ENCODE results near the gene ZDHHC1. TPM values are rescaled to one million over a fixed set of nuclear protein-coding genes. Genes with fewer than 3 reads are reported as not detected.

Gene ZDHHC1
- total and polyA plus RNA-seq, 7 donors, result 1.7 to 11.0 (median 5.8) TPM

DNA sequence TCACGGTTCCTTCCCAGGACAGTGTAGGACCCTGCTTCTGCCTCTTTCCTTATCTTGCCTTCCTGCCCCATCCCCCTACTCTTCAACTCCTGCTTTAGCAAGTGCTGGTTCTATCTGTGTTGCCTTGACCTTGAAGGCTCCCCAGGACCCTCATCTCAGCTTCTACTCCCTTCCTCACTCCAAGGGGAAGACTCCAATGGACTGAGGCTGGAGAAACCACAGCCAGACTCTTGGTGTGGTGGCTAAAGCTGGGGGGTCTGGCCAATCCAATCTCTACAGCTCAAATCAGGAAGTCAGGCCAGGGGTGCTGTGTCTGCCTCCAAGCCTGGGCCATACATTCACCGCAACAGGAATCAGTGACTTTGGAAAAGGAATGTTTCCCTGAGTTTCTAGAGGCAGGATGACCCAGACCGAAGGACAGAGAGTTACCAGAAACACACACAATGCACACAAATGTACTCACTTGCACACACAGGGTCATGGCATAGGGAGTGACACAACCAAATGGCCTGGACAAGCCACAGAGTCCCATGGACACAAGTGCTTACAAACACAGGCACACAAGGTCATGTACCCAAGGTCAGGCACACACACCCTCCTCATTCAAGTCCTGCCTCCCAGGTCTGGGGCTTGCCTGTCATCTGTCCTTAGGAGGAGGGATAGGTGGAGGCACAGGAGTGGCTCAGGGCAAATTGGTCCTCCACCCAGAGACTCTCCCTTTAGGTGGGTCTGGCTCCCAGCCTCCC lies 12.9 kb upstream of the ZDHHC1 start:
- intact Hi-C loops (cut with DNase I), result loop anchor here (2.0 to 5.0 kb wide), 3 partner anchors 36 to 88 kb away; no protein-coding TSS in a partner anchor
- Histone ChIP-seq H3K36me3 (ENCODE audit: insufficient read depth in 1 of 2, low read depth in 1 of 2) (no peaks in the 10 kb centered on the region), H3K4me1 (peaks cover 6% of the 10 kb centered on the region), H3K27ac (no peak overlapping the region), H3K9me3 (no peaks in the 10 kb centered on the region), H3K4me3 (no peak overlapping the region), H3K27me3 (ENCODE audit: insufficient read depth in 3 of 3, low read length in 2 of 3) (no peaks in the 10 kb centered on the region)
- TF ChIP-seq, protein P1, sequence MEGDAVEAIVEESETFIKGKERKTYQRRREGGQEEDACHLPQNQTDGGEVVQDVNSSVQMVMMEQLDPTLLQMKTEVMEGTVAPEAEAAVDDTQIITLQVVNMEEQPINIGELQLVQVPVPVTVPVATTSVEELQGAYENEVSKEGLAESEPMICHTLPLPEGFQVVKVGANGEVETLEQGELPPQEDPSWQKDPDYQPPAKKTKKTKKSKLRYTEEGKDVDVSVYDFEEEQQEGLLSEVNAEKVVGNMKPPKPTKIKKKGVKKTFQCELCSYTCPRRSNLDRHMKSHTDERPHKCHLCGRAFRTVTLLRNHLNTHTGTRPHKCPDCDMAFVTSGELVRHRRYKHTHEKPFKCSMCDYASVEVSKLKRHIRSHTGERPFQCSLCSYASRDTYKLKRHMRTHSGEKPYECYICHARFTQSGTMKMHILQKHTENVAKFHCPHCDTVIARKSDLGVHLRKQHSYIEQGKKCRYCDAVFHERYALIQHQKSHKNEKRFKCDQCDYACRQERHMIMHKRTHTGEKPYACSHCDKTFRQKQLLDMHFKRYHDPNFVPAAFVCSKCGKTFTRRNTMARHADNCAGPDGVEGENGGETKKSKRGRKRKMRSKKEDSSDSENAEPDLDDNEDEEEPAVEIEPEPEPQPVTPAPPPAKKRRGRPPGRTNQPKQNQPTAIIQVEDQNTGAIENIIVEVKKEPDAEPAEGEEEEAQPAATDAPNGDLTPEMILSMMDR (IDR thresholded peaks at IDR 0.05), result no peak
- ATAC-seq, result no peak
- no peak for DNase-seq
- 81 to 98% (median 97%) methylated on average over 3 of the region's 3 CpGs for WGBS, 3 donors

DNA sequence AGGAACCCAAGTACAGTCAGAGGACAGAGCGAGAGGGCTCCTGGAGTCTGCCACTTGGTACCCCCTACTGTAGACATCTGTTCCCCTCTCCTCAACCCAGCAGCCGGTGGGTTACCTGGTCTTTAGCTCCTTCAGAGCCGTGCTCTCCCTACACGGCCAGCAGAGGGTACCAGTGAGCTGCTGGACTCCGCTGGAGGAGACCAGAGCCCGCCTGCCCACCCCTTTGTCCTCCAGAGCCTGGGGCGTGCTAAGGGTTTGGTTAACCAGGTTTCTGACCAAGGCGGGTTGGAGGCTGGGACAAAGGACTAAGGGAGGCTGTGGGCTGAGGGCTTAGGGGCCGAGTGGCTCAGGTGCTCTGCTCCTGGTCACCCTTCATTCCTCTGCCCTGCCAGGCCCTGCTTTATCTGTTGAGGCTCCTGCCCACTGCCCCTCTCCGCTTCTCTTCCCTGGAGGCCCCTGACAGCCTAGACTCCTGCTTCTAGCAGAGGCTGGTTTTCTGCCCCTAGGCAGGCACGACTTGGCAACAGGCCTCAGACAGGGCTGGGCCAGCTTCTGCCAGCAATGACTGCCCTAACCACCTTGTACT lies 12.0 kb upstream of the ZDHHC1 start:
- no peaks in the 10 kb centered on the region for H3K9me3 ChIP-seq
- WGBS, 3 donors, result 26 to 34% (median 31%) methylated on average over 11 of the region's 11 CpGs
- no peaks in the 10 kb centered on the region for H3K36me3 ChIP-seq (ENCODE audit: insufficient read depth in 1 of 2, low read depth in 1 of 2)
- intact Hi-C loops (cut with DNase I), result loop anchor here (2.0 to 5.0 kb wide), 3 partner anchors 37 to 89 kb away; no protein-coding TSS in a partner anchor
- TF ChIP-seq, protein P1 (IDR thresholded peaks at IDR 0.05), result peak; percentile 89
- H3K4me3 ChIP-seq, result no peak overlapping the region
- ATAC-seq (peak; percentile 75 to 83 (median 80)), DNase-seq (peak; percentile 74 to 88)
- no peak overlapping the region for H3K27ac ChIP-seq
- H3K4me1 ChIP-seq, result peaks cover 6% of the 10 kb centered on the region
- no peaks in the 10 kb centered on the region for H3K27me3 ChIP-seq (ENCODE audit: insufficient read depth in 3 of 3, low read length in 2 of 3)

DNA sequence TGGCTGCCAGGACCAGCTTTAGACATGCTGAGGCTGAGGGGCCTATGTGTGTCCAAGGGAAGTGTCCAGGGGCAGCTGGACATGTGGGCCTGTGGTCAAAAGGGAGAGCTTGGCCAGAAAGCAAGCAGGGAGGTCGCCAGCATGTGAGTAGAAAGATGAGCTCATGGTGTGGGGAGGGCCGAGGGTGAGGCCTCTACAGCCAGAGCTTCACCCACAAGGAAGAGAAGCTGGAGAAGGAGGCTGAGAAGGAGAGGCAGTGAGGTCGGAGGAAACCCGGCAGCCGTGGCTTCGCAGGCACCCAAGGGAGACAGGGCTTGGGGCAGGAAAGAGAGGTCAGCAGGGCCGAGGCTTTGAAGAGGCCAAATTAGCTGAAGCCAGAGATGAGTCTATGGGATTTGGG lies 10.7 kb upstream of the ZDHHC1 start:
- TF ChIP-seq, protein P1 (IDR thresholded peaks at IDR 0.05), result no peak
- H3K9me3 ChIP-seq, result no peaks in the 10 kb centered on the region
- no peaks in the 10 kb centered on the region for H3K27me3 ChIP-seq (ENCODE audit: insufficient read depth in 3 of 3, low read length in 2 of 3)
- ATAC-seq (no peak), DNase-seq (no peak)
- no peaks in the 10 kb centered on the region for H3K36me3 ChIP-seq (ENCODE audit: insufficient read depth in 1 of 2, low read depth in 1 of 2)
- H3K4me1 ChIP-seq, result peaks cover 6% of the 10 kb centered on the region
- intact Hi-C loops (cut with DNase I), result loop anchor here in 1 of 2 donors (5.0 kb wide), 1 partner anchor 85 kb away; no protein-coding TSS in a partner anchor
- no peak overlapping the region for H3K27ac ChIP-seq
- no peak overlapping the region for H3K4me3 ChIP-seq
- WGBS, 3 donors, result 48 to 62% (median 49%) methylated on average over 7 of the region's 7 CpGs

DNA sequence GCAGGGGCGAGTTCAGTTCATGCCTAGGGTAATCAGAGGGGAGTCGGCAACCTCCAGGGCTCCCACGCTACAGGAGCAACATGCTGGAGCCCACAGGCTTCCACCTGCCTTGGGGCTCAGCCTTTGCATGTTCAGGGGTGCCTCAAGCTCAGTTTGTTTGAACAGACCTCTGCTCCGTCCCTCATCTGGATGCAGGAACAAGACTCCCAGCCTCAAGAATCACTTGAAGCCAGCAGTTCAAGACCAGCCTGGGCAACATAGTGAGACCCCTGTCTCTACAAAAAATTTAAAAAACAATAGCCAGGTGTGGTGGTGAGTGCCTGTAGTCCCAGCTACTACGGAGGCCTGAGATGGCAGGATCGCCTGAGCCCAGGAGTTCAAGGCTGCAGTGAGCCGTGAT lies 9.7 kb upstream of the ZDHHC1 start:
- 84 to 91% (median 88%) methylated on average over 7 of the region's 7 CpGs for WGBS, 3 donors
- H3K27me3 ChIP-seq (ENCODE audit: insufficient read depth in 3 of 3, low read length in 2 of 3), result no peaks in the 10 kb centered on the region

More for the DNA sequence above, 9.7 kb upstream of the ZDHHC1 start:
- DNase-seq (no peak), ATAC-seq (no peak)
- Histone ChIP-seq H3K4me1 (peaks cover 4% of the 10 kb centered on the region), H3K36me3 (ENCODE audit: insufficient read depth in 1 of 2, low read depth in 1 of 2) (no peaks in the 10 kb centered on the region), H3K4me3 (no peak overlapping the region), H3K27ac (no peak overlapping the region), H3K9me3 (no peaks in the 10 kb centered on the region)
- intact Hi-C loops (cut with DNase I), result loop anchor here in 1 of 2 donors (5.0 kb wide), 1 partner anchor 86 kb away; no protein-coding TSS in a partner anchor
- TF ChIP-seq, protein P1 (IDR thresholded peaks at IDR 0.05), result no peak

All from psoas muscle (tissue), 8 donors.